HCT116 (cell line): ENCODE measurements around the gene ABCC5. TPM values are rescaled to one million over a fixed set of nuclear protein-coding genes. Genes with fewer than 3 reads are reported as not detected.

Experiments used
- ATAC-seq: fragments of 200-7000 bp; cut with Tn5 transposase; 2 replicates; pipeline ENCODE4 v1.9.1; 2020; ENCODE audit warnings: mild to moderate bottlenecking, moderate library complexity
- BruUV-seq: library from RNA; stranded (reverse); fragments of 400-500 nt; replicated peaks from 2 replicates; lab custom pipeline; 2021; lab: Mats Ljungman, UMichigan
- CTCF ChIA-PET: fragments of 300-600 bp; sonication (Branson Sonifier 250); formaldehyde crosslinking; loops from one replicate; lab custom pipeline; 2021; ENCODE audit warnings: antibody characterized with exemption; lab: Charles Lee
- POLR2A ChIA-PET: fragments of 300-600, 350-600 bp; sonication (Branson Sonifier 250); formaldehyde crosslinking; loops from one replicate; lab custom pipeline; 2021; ENCODE audit warnings: antibody characterized with exemption; lab: Charles Lee
- RAD21 ChIA-PET, 2 experiments: fragments of 300-600 bp; sonication (Branson Sonifier 250); formaldehyde crosslinking; loops; one replicate each; lab custom pipeline; 2023; ENCODE audit warnings: low total read pairs in 2 of 2; ENCODE audit not compliant: uncharacterized antibody in 2 of 2, unreplicated experiment in 2 of 2, low non-redundant PET in 1 of 2; lab: Charles Lee
- DNase-seq: peaks from one replicate; pipeline ENCODE4 v3.0.0-alpha.2; 2010; ENCODE audit warnings: low read depth, low spot score
- H2AFZ ChIP-seq: fragments of 200-600 bp; shearing (Covaris generic), sonication (generic); 2 replicates; pipeline ENCODE4 v1.6.1; 2017; ENCODE audit warnings: low read depth, mixed run types, mixed read lengths, antibody characterized with exemption, low read length; ENCODE audit not compliant: poor library complexity, severe bottlenecking
- H3K27ac ChIP-seq: 2 replicates; pipeline ENCODE4 v1.5.1; 2012; ENCODE audit warnings: low read depth, low read length
- H3K27me3 ChIP-seq: fragments of 200-600 bp; sonication (generic); 2 replicates; pipeline ENCODE4 v1.6.1; 2016; ENCODE audit warnings: mixed run types, low read length, mixed read lengths; ENCODE audit not compliant: insufficient read depth
- H3K36me3 ChIP-seq, 2 experiments: fragments of 200-500 bp in 1 of 2; fragments of 200-600 bp in 1 of 2; sonication (Bioruptor generic) in 1 of 2; sonication (generic) in 1 of 2; 2 replicates each; pipeline versions ENCODE4 v1.5.1 to v1.6.1; 2014 to 2016; ENCODE audit warnings: low read length in 2 of 2, inconsistent platforms in 1 of 2, mixed read lengths in 1 of 2, mixed run types in 1 of 2; ENCODE audit not compliant: insufficient read depth in 2 of 2, control insufficient read depth in 1 of 2
- H3K4me1 ChIP-seq, 2 experiments: fragments of 200-600 bp in 1 of 2; sonication (generic) in 1 of 2; 2 replicates each; pipeline versions ENCODE4 v1.5.1 to v1.6.1; 2012 to 2017; ENCODE audit warnings: low read length in 2 of 2, inconsistent platforms in 1 of 2, mild to moderate bottlenecking in 1 of 2, mixed read lengths in 1 of 2, mixed run types in 1 of 2, moderate library complexity in 1 of 2; ENCODE audit not compliant: insufficient read depth in 2 of 2, control insufficient read depth in 1 of 2
- H3K4me2 ChIP-seq: fragments of 200-600 bp; sonication (generic); 2 replicates; pipeline ENCODE4 v1.6.1; 2017; ENCODE audit warnings: mixed run types, low read length, mixed read lengths
- H3K4me3 ChIP-seq, 2 experiments: fragments of 200-600 bp in 1 of 2; sonication (generic) in 1 of 2; replicated peaks in 1 of 2; 2 replicates each; pipeline ENCODE4 v1.5.1; 2011 to 2016; ENCODE audit warnings: low read length in 2 of 2, control low read depth in 1 of 2, low read depth in 1 of 2, mild to moderate bottlenecking in 1 of 2, mixed read lengths in 1 of 2, mixed run types in 1 of 2
- H3K79me2 ChIP-seq: fragments of 200-600 bp; sonication (generic); 2 replicates; pipeline ENCODE4 v1.6.1; 2017; ENCODE audit warnings: mild to moderate bottlenecking, mixed run types, low read length, moderate library complexity, mixed read lengths; ENCODE audit not compliant: insufficient read depth
- H3K9ac ChIP-seq: fragments of 200-600 bp; sonication (generic); 2 replicates; pipeline ENCODE4 v1.6.1; 2016; ENCODE audit warnings: low read length, mixed read lengths
- H3K9me2 ChIP-seq: fragments of 200-600 bp; sonication (generic), shearing (Covaris generic); 2 replicates; pipeline ENCODE4 v1.6.1; 2017; ENCODE audit warnings: mixed run types, mild to moderate bottlenecking, moderate library complexity; ENCODE audit not compliant: insufficient read depth
- H3K9me3 ChIP-seq, 2 experiments: fragments of 200-500 bp in 1 of 2; fragments of 200-600 bp in 1 of 2; sonication (Bioruptor generic) in 1 of 2; sonication (generic) in 1 of 2; 2 replicates each; pipeline ENCODE4 v1.6.1; 2014 to 2017; ENCODE audit warnings: low read length in 2 of 2, mixed read lengths in 2 of 2, inconsistent platforms in 1 of 2, low read depth in 1 of 2, mild to moderate bottlenecking in 1 of 2, mixed run types in 1 of 2, moderate library complexity in 1 of 2; ENCODE audit not compliant: control insufficient read depth in 1 of 2, insufficient read depth in 1 of 2
- H4K20me1 ChIP-seq: fragments of 200-600 bp; sonication (generic), shearing (Covaris generic); 2 replicates; pipeline ENCODE4 v1.6.1; 2017; ENCODE audit warnings: mixed run types, mild to moderate bottlenecking, moderate library complexity; ENCODE audit not compliant: insufficient read depth
- ELF1 ChIP-seq: IDR thresholded peaks from 2 replicates; pipeline ENCODE4 v1.6.1; 2012; ENCODE audit warnings: low read depth, borderline replicate concordance
- EZH2 ChIP-seq: fragments of 200-600 bp; sonication (generic); IDR thresholded peaks from 2 replicates; pipeline ENCODE4 v1.6.1; 2017; ENCODE audit warnings: antibody characterized with exemption, mixed run types
- JUND ChIP-seq: IDR thresholded peaks from 2 replicates; pipeline ENCODE4 v1.6.1; 2012
- POLR2A ChIP-seq: IDR thresholded peaks from 2 replicates; pipeline ENCODE4 v1.7.0; 2011; ENCODE audit warnings: borderline replicate concordance; ENCODE audit not compliant: insufficient read depth, insufficient read length; ENCODE audit errors: extremely low read depth
- RAD21 ChIP-seq: IDR thresholded peaks from 2 replicates; pipeline ENCODE4 v1.6.1; 2012; ENCODE audit warnings: low read depth, mild to moderate bottlenecking
- SIN3A ChIP-seq: IDR thresholded peaks from 2 replicates; pipeline ENCODE4 v1.6.1; 2012; ENCODE audit warnings: low read depth
- intact Hi-C: fragments of 100-400 bp; cut with micrococcal nuclease; formaldehyde crosslinking; loops from 2 replicates; pipeline ENCODE4 v1.10.0; 2022
- total RNA-seq: library from RNA; stranded (reverse); gene quantifications from one replicate; pipeline ENCODE4 v1.2.1, GENCODE V29; 2021; ENCODE audit not compliant: unreplicated experiment
- TF ChIP-seq, protein P1 (sequence below): IDR thresholded peaks from 2 replicates; pipeline ENCODE4 v1.6.1; 2012

ABCC5 gene
- total RNA-seq, 1 experiment from 2014 or later, result 16.9 TPM

DNA sequence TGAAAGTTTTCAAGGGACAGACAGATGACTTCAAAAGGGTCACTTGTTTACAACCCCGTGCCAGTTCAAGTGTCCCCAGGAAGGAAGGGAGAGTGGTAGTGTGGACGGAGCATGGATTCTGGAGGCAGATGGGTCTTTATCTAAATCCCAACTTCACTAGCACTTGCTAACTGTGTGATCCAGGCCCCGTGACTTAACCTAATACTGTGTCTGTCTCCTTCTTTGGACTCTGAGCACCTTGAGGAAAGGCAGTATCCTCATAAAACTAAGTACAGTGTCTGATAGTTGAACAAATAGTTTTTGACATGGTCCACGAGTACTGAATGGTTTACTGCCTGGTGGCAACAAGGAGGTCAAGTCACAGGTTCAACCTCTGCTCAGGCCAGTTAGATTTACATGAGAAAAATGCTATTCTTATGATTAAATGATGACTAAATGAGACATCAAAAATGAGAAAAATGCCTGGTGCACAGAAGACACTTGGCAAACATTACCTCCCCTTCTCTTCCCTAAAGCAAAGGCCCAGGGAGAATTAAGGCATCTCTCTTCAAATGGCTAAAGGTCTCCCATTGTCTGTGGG is 48.9 kb downstream of the ABCC5 start:
- Histone ChIP-seq H3K4me1 (no peaks in the 10 kb centered on the region; a peak in 1 of 4 replicates), H2AFZ (no peak overlapping the region), H3K4me2 (no peak overlapping the region), H4K20me1 (no peaks in the 10 kb centered on the region), H3K27me3 (no peaks in the 10 kb centered on the region), H3K9me3 (no peaks in the 10 kb centered on the region), H3K36me3 (no peaks in the 10 kb centered on the region; a peak in 2 of 4 replicates), H3K79me2 (no peaks in the 10 kb centered on the region), H3K9ac (no peak overlapping the region), H3K4me3 (no peak overlapping the region), H3K9me2 (no peaks in the 10 kb centered on the region), H3K27ac (no peak overlapping the region)
- ATAC-seq (no peak), DNase-seq (no peak)
- ChIA-PET CTCF (no interaction called here), POLR2A (no interaction called here), RAD21 (no interaction called here)
- TF ChIP-seq POLR2A (no peak), SIN3A (no peak), RAD21 (no peak), EZH2 (no peak), ELF1 (no peak)
- TF ChIP-seq, protein P1, sequence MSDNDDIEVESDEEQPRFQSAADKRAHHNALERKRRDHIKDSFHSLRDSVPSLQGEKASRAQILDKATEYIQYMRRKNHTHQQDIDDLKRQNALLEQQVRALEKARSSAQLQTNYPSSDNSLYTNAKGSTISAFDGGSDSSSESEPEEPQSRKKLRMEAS, result no peak
- BruUV-seq, result no TSS peak
- intact Hi-C loops, result no loop called here

GRCh38 chr3:183967693-183968092 is 50.0 kb downstream of the ABCC5 start:
- H3K4me3 ChIP-seq, result no peak overlapping the region
- no peak overlapping the region for H3K4me2 ChIP-seq
- H3K36me3 ChIP-seq, result no peaks in the 10 kb centered on the region; a peak in 2 of 4 replicates
- no peaks in the 10 kb centered on the region for H4K20me1 ChIP-seq
- RAD21 ChIA-PET, result no interaction called here
- no peak overlapping the region for H3K9ac ChIP-seq
- CTCF ChIA-PET, result no interaction called here
- no peaks in the 10 kb centered on the region for H3K79me2 ChIP-seq
- H3K9me3 ChIP-seq, result no peaks in the 10 kb centered on the region
- no peak for ATAC-seq
- H3K27me3 ChIP-seq, result no peaks in the 10 kb centered on the region
- TF ChIP-seq JUND, result no peak
- intact Hi-C loops, result no loop called here
- POLR2A ChIA-PET, result no interaction called here
- no peak overlapping the region for H3K27ac ChIP-seq
- no peaks in the 10 kb centered on the region; a peak in 1 of 4 replicates for H3K4me1 ChIP-seq
- DNase-seq, result no peak
- no TSS peak for BruUV-seq
- no peaks in the 10 kb centered on the region for H3K9me2 ChIP-seq
- no peak overlapping the region for H2AFZ ChIP-seq
